HepG2 (cell line): ENCODE results near the gene GNG7. TPM values are rescaled to one million over a fixed set of nuclear protein-coding genes. Genes with fewer than 3 reads are reported as not detected.

Experiments
- AKNA ChIP-seq: sonication (generic); formaldehyde crosslinking; IDR thresholded peaks from 2 replicates; pipeline ENCODE4 v1.4.0; 2020; ENCODE audit warnings: missing genetic modification reagents, borderline replicate concordance
- ELF3 ChIP-seq: IDR thresholded peaks from 2 replicates; pipeline ENCODE4 v1.6.1; 2016; ENCODE audit warnings: missing genetic modification reagents, missing compliant biosample characterization
- FOXJ3 ChIP-seq: sonication (generic); formaldehyde crosslinking; IDR thresholded peaks from 2 replicates; pipeline ENCODE4 v1.4.0; 2020; ENCODE audit warnings: missing genetic modification reagents, mild to moderate bottlenecking, borderline replicate concordance
- POGZ ChIP-seq: sonication (generic); formaldehyde crosslinking; IDR thresholded peaks from 2 replicates; pipeline ENCODE4 v1.4.0; 2020; ENCODE audit warnings: mild to moderate bottlenecking, missing genetic modification reagents
- PRDM4 ChIP-seq: sonication (generic); formaldehyde crosslinking; IDR thresholded peaks from 2 replicates; pipeline ENCODE4 v1.9.0; 2021; ENCODE audit warnings: missing genetic modification reagents, borderline replicate concordance
- RARG ChIP-seq: sonication (generic); formaldehyde crosslinking; IDR thresholded peaks from 2 replicates; pipeline ENCODE4 v1.4.0; 2020; ENCODE audit warnings: low read depth, mild to moderate bottlenecking, missing genetic modification reagents
- RFX3 ChIP-seq: IDR thresholded peaks from 2 replicates; pipeline ENCODE4 v1.6.1; 2016; ENCODE audit warnings: missing biosample characterization, missing genetic modification reagents
- SMARCC2 ChIP-seq: fragments of 450-650 bp; IDR thresholded peaks from 2 replicates; pipeline ENCODE4 v1.6.1; 2017; ENCODE audit warnings: antibody characterized with exemption, mild to moderate bottlenecking
- SNAPC5 ChIP-seq: sonication (generic); formaldehyde crosslinking; IDR thresholded peaks from 2 replicates; pipeline ENCODE4 v1.8.1; 2023; ENCODE audit warnings: mild to moderate bottlenecking, missing genetic modification reagents, borderline replicate concordance
- XBP1 ChIP-seq: sonication (generic); formaldehyde crosslinking; IDR thresholded peaks from 2 replicates; pipeline ENCODE4 v1.5.0; 2020; ENCODE audit warnings: missing genetic modification reagents
- ZNF280B ChIP-seq: sonication (generic); formaldehyde crosslinking; IDR thresholded peaks from 2 replicates; pipeline ENCODE4 v1.5.0; 2020; ENCODE audit warnings: missing genetic modification reagents, mild to moderate bottlenecking, borderline replicate concordance
- ZNF280D ChIP-seq: sonication (generic); formaldehyde crosslinking; IDR thresholded peaks from 2 replicates; pipeline ENCODE4 v1.5.1; 2020; ENCODE audit warnings: mild to moderate bottlenecking, missing genetic modification reagents
- ZNF747 ChIP-seq: sonication (generic); formaldehyde crosslinking; IDR thresholded peaks from 2 replicates; pipeline ENCODE4 v1.8.1; 2023; ENCODE audit warnings: missing genetic modification reagents, mild to moderate bottlenecking, borderline replicate concordance
- polyA plus RNA-seq, 8 experiments: library from polyadenylated mRNA; depleted of rRNA in 3 of 8; stranded (reverse) in 7 of 8; unstranded in 1 of 8; fragments of >200 nt; fragmentation: Illumina TruSeq in 4 of 8; extraction: Trizol in 4 of 8; gene quantifications; 2 replicates each; pipeline versions ENCODE4 v1.2.1 to v1.2.3, GENCODE V29; 2011 to 2016; ENCODE audit warnings: low read depth in 4 of 8, missing spikeins in 1 of 8, mixed read lengths in 1 of 8; ENCODE audit not compliant: insufficient read depth in 1 of 8
- total RNA-seq, 5 experiments: library from RNA; depleted of rRNA; stranded (reverse); fragments of >200 nt; fragmentation: Illumina TruSeq; extraction: Trizol; gene quantifications; 2 replicates each; pipeline ENCODE4 v1.2.3, GENCODE V29; 2016; ENCODE audit warnings: low read depth in 1 of 5

The GNG7 gene
- total and polyA plus RNA-seq, 2 of the 13 experiments (the other 11 are each of a cell fraction or from before 2014, with no cell fraction given) = 1.4 to 3.3 TPM

GRCh38 chr19:2540646-2541454 is 161.6 kb downstream of the GNG7 start (continued):
- TF ChIP-seq ZNF280D (no peak; the same call in 1 of the 2 replicates), POGZ (CRISPR knock-in tag) (no peak; the same call in 1 of the 2 replicates), ELF3 (peak; percentile 81), PRDM4 (CRISPR knock-in tag) (no peak), SMARCC2 (no peak), FOXJ3 (CRISPR knock-in tag) (peak; percentile 40; the same call in 1 of the 2 replicates), RARG (CRISPR knock-in tag) (no peak), XBP1 (CRISPR knock-in tag) (no peak), RFX3 (no peak), ZNF280B (CRISPR knock-in tag) (no peak; the same call in 1 of the 2 replicates), AKNA (CRISPR knock-in tag) (no peak), SNAPC5 (CRISPR knock-in tag) (no peak), ZNF747 (CRISPR knock-in tag) (peak; percentile 65; the same call in 1 of the 2 replicates)
